Measurements from ENCODE around the gene FOXK2. TPM values are rescaled to one million over a fixed set of nuclear protein-coding genes. Genes with fewer than 3 reads are reported as not detected.
A peak's percentile ranks its signal among the peaks of the same experiment; 100 is the strongest.

FOXK2 gene
- total and polyA plus RNA-seq, 4 donors: 23.4 to 59.8 (median 33.4) TPM

DNA sequence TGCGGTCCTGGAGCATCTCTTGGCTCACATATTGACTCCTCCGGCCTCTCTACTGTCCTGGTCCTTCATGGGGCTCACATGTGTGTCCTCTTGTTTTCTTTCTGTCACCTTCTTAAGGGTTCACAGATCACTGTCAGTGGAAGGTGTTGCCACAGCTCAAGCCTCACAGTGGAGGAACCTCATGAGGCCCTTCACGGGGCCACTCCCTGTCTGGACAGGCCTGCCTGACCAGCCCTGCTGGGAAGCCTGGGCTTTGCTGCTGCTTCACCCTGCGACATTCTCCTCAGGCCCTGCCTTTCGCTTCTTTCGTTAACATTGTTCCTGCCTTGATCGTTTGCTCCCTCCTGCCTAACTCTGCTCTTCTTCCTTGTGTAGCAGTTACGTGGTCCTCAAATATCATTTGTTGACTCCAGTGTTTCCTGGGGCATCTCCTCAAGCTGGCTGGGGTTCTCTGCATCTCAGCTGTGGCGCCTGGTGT, 72.8 kb downstream of the FOXK2 start:
- H3K27me3 ChIP-seq (ENCODE audit: control insufficient read depth in 3 of 3, insufficient read depth in 3 of 3, low read length in 2 of 3): no peaks in the 10 kb centered on the region
- no peaks in the 10 kb centered on the region for H3K9me3 ChIP-seq (ENCODE audit: control insufficient read depth in 4 of 4, insufficient read depth in 3 of 4, low read length in 3 of 4)
- WGBS, 2 donors: 31 to 38% methylated on average over 9 of the region's 9 CpGs
- DNase-seq (no peak), ATAC-seq (ENCODE audit: insufficient read depth, low FRiP score) (peak; percentile 31)
- H3K36me3 ChIP-seq (ENCODE audit: control insufficient read depth in 4 of 4, insufficient read depth in 4 of 4, low read length in 4 of 4): peaks cover 0 to 33% (median 12%) of the 10 kb centered on the region in 4 donors
- peak overlapping the region; percentile 65 to 94 for H3K27ac ChIP-seq (ENCODE audit: low read depth in 1 of 2, low read length in 1 of 2)
- TF ChIP-seq, protein P1, sequence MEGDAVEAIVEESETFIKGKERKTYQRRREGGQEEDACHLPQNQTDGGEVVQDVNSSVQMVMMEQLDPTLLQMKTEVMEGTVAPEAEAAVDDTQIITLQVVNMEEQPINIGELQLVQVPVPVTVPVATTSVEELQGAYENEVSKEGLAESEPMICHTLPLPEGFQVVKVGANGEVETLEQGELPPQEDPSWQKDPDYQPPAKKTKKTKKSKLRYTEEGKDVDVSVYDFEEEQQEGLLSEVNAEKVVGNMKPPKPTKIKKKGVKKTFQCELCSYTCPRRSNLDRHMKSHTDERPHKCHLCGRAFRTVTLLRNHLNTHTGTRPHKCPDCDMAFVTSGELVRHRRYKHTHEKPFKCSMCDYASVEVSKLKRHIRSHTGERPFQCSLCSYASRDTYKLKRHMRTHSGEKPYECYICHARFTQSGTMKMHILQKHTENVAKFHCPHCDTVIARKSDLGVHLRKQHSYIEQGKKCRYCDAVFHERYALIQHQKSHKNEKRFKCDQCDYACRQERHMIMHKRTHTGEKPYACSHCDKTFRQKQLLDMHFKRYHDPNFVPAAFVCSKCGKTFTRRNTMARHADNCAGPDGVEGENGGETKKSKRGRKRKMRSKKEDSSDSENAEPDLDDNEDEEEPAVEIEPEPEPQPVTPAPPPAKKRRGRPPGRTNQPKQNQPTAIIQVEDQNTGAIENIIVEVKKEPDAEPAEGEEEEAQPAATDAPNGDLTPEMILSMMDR (IDR thresholded peaks at IDR 0.05; ENCODE audit: control extremely low read depth, extremely low read depth): no peak
- no peak overlapping the region for H3K4me3 ChIP-seq
- peaks cover 0 to 20% (median 5%) of the 10 kb centered on the region in 5 donors for H3K4me1 ChIP-seq (ENCODE audit: control insufficient read depth in 5 of 5, insufficient read depth in 5 of 5, low read length in 5 of 5)
- no peak overlapping the region for H3K9ac ChIP-seq (ENCODE audit: insufficient read depth in 1 of 2, low read length in 2 of 2)

DNA sequence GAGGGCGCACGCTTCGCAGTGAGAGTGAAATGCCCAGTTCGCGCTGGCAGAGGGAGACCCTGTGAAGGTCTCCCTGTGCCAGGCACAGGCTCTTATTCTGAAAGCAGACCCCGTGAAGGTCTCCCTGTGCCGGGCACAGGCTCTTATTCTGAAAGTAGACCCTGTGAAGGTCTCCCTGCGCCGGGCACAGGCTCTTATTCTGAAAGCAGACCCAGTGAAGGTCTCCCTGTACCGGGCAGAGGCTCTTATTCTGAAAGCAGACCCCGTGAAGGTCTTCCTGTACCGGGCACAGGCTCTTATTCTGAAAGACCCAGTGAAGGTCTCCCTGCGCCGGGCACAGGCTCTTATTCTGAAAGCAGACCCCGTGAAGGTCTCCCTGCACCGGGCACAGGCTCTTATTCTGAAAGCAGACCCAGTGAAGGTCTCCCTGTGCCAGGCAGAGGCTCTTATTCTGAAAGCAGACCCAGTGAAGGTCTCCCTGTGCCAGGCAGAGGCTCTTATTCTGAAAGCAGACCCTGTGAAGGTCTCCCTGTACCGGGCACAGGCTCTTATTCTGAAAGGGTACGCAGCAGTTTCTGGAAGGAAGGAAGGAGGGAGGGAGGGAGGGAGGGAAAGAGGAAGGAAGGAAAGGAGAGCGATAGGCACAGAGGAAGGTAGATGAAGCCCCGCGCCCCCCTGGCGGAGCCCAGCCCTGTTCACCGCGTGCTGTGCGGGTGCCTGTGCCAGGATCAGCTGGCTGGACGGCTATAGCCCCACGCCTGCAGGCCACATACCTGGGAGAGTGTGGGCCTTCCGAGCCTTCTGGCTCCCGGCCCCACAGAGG, 73.4 kb downstream of the FOXK2 start:
- TF ChIP-seq, protein P1 (IDR thresholded peaks at IDR 0.05; ENCODE audit: control extremely low read depth, extremely low read depth): no peak
- H3K4me3 ChIP-seq: peak overlapping the region; percentile 50
- H3K4me1 ChIP-seq (ENCODE audit: control insufficient read depth in 5 of 5, insufficient read depth in 5 of 5, low read length in 5 of 5): peaks cover 0 to 20% (median 5%) of the 10 kb centered on the region in 5 donors
- H3K9me3 ChIP-seq (ENCODE audit: control insufficient read depth in 4 of 4, insufficient read depth in 3 of 4, low read length in 3 of 4): no peaks in the 10 kb centered on the region
- ATAC-seq (ENCODE audit: insufficient read depth, low FRiP score): no peak
- peaks cover 0 to 29% (median 9%) of the 10 kb centered on the region in 4 donors for H3K36me3 ChIP-seq (ENCODE audit: control insufficient read depth in 4 of 4, insufficient read depth in 4 of 4, low read length in 4 of 4)
- no peaks in the 10 kb centered on the region for H3K27me3 ChIP-seq (ENCODE audit: control insufficient read depth in 3 of 3, insufficient read depth in 3 of 3, low read length in 2 of 3)
- DNase-seq: peak; percentile 79 to 92 (median 87)
- 6 to 9% methylated on average over 29 of the region's 29 CpGs for WGBS, 2 donors
- H3K27ac ChIP-seq (ENCODE audit: low read depth in 1 of 2, low read length in 1 of 2): peak overlapping the region; percentile 65 to 94
- H3K9ac ChIP-seq (ENCODE audit: insufficient read depth in 1 of 2, low read length in 2 of 2): peak overlapping the region; percentile 55 to 73

DNA sequence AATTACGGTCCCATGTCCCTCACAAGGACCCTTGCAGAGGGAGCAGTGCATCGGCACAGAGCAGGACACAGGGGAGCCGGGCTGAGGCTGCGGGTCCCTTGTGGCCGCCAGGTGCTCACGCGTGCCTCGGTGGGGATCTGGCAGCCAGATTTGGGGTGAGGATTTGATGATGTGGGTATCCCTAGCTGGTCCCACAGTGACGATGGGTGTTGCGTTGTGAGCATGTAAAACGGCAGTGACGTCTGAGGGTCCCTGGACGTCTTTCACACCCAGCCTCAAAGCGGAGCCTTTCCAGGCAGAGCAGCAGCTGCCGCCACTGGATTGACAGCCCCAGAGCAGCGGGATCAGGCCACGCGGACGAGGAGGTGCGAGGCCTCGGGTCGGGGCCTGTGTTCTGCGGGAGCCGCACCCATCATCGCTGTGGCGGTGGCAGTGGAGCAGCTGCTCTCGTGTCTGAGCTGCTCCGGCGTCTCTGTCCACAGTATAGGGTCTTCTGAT, 74.1 kb downstream of the FOXK2 start:
- DNase-seq: peak; percentile 29 to 36 (median 34)
- 49 to 56% methylated on average over 27 to 29 of the region's 29 CpGs for WGBS, 2 donors
- H3K27ac ChIP-seq (ENCODE audit: low read depth in 1 of 2, low read length in 1 of 2): peak overlapping the region; percentile 65 to 94

More for the DNA sequence above, 74.1 kb downstream of the FOXK2 start:
- Histone ChIP-seq H3K4me1 (ENCODE audit: control insufficient read depth in 5 of 5, insufficient read depth in 5 of 5, low read length in 5 of 5) (peaks cover 0 to 20% (median 5%) of the 10 kb centered on the region in 5 donors), H3K27me3 (ENCODE audit: control insufficient read depth in 3 of 3, insufficient read depth in 3 of 3, low read length in 2 of 3) (no peaks in the 10 kb centered on the region), H3K36me3 (ENCODE audit: control insufficient read depth in 4 of 4, insufficient read depth in 4 of 4, low read length in 4 of 4) (peaks cover 0 to 27% (median 13%) of the 10 kb centered on the region in 4 donors), H3K4me3 (peak overlapping the region; percentile 50), H3K9ac (ENCODE audit: insufficient read depth in 1 of 2, low read length in 2 of 2) (peak overlapping the region; percentile 55 to 73), H3K9me3 (ENCODE audit: control insufficient read depth in 4 of 4, insufficient read depth in 3 of 4, low read length in 3 of 4) (peaks cover 0 to under 1% (median 0%) of the 10 kb centered on the region in 4 donors)
- TF ChIP-seq, protein P1 (IDR thresholded peaks at IDR 0.05; ENCODE audit: control extremely low read depth, extremely low read depth): no peak
- no peak for ATAC-seq (ENCODE audit: insufficient read depth, low FRiP score)

All from lung (tissue), 12 donors.